Glutamatergic neuron (in vitro differentiated cells): Measurements from ENCODE around the gene NEK8. TPM values are rescaled to one million over a fixed set of nuclear protein-coding genes. Genes with fewer than 3 reads are reported as not detected.

ENCODE experiments used
- DNase-seq: peaks from one replicate; pipeline ENCODE4 v3.0.0; 2022
- H3K27ac Mint-ChIP-seq: one replicate; pipeline ENCODE4 v1.8.0; 2020; ENCODE audit warnings: mild to moderate bottlenecking, mixed read lengths, inconsistent platforms; ENCODE audit not compliant: unreplicated experiment
- H3K27me3 Mint-ChIP-seq: one replicate; pipeline ENCODE4 v1.8.0; 2020; ENCODE audit warnings: mild to moderate bottlenecking, moderate library complexity, mixed read lengths, inconsistent platforms; ENCODE audit not compliant: unreplicated experiment
- H3K36me3 Mint-ChIP-seq: one replicate; pipeline ENCODE4 v1.8.0; 2020; ENCODE audit warnings: mild to moderate bottlenecking, mixed read lengths, inconsistent platforms; ENCODE audit not compliant: unreplicated experiment
- H3K4me1 Mint-ChIP-seq: one replicate; pipeline ENCODE4 v1.8.0; 2020; ENCODE audit warnings: mild to moderate bottlenecking, low read depth, mixed read lengths, inconsistent platforms; ENCODE audit not compliant: unreplicated experiment
- H3K4me3 Mint-ChIP-seq: one replicate; pipeline ENCODE4 v1.8.0; 2020; ENCODE audit warnings: mild to moderate bottlenecking, mixed read lengths, inconsistent platforms; ENCODE audit not compliant: unreplicated experiment
- H3K9me3 Mint-ChIP-seq: one replicate; pipeline ENCODE4 v1.8.0; 2020; ENCODE audit warnings: mild to moderate bottlenecking, moderate library complexity, mixed read lengths, inconsistent platforms; ENCODE audit not compliant: unreplicated experiment
- CTCF ChIP-seq: fragments of 200-600 bp; sonication (generic); IDR thresholded peaks from one replicate; pipeline ENCODE4 v1.5.0; 2021; ENCODE audit not compliant: partially characterized antibody, unreplicated experiment
- total RNA-seq: library from RNA; stranded (reverse); fragmentation: NEBNext Ultra II Directional; extraction: Animal tissue kit (Norgen Biotek cat#: 25700); gene quantifications from one replicate; pipeline ENCODE4 v1.2.1, GENCODE V29; 2021; ENCODE audit not compliant: unreplicated experiment

Gene NEK8
- total RNA-seq, 1 donor from 2014 or later = 5.9 TPM

DNA sequence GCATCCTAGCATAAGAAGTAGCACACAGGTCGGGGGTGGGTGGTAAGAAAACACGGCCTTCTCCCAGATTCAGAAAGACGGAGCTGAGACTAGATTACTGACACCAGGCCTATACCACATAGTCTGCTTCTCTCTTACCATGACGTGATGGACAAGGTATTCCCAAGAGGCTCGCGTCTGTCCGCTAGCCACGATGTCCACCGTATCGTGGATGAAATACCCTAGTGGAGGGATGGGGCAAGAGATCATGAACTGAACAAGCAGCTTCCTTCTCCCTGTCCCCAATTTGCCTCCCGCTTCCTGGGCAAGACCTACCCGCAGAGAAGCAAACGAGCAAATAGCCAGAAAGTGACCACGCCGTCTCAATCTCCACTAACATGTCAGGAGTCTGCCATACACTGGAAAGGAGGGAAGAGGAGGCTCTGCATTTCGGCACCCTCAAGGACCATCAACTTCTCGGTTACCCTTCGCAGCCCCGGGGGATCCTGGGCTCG is 3.4 kb upstream of the NEK8 start:
- peaks cover 23% of the 10 kb centered on the region for H3K27me3 Mint-ChIP-seq
- H3K4me1 Mint-ChIP-seq = peaks cover 22% of the 10 kb centered on the region
- DNase-seq = no peak
- peaks cover 24% of the 10 kb centered on the region for H3K9me3 Mint-ChIP-seq
- peak overlapping the region; percentile 94 for H3K4me3 Mint-ChIP-seq
- H3K36me3 Mint-ChIP-seq = peaks cover 8% of the 10 kb centered on the region
- H3K27ac Mint-ChIP-seq = peak overlapping the region; percentile 91
- no peak for TF ChIP-seq CTCF

- peaks cover 20% of the 10 kb centered on the region for H3K9me3 Mint-ChIP-seq
- H3K27ac Mint-ChIP-seq = peak overlapping the region; percentile 91
- peaks cover 19% of the 10 kb centered on the region for H3K27me3 Mint-ChIP-seq
- H3K4me1 Mint-ChIP-seq = peaks cover 18% of the 10 kb centered on the region
- peak overlapping the region; percentile 94 for H3K4me3 Mint-ChIP-seq
- no peak for TF ChIP-seq CTCF
- peaks cover 8% of the 10 kb centered on the region for H3K36me3 Mint-ChIP-seq
- peak; percentile 58 for DNase-seq
Measured at GRCh38 chr17:28725660-28726225, 2.8 kb upstream of the NEK8 start.

DNA sequence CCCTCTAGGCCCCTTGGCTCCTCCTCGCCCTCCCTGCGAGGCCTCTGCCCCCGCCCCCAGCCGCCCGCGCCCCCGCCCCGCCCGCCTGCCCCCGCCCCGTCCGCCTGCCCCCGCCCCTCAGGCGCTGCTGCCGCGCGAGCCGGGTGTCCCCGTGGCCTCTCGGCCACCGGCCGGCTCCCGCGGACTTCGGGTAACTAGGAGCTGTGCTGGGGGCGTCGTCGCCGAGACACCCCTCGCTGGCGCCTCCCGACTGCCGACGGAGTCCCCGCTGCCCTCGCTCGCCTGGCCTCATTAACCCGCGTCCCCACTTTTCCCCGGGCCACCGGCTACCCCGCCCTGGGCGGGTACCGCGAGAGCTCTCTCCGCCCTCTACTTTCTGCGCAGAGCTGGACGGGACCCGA is 2.4 kb upstream of the NEK8 start, which contains the start of gene TLCD1:
Gene TLCD1, minus strand, starts transcription at position 8 of the 401 bp plus-strand sequence. CDS start 136 bp downstream, outside the sequence.
- no peak for TF ChIP-seq CTCF
- H3K27ac Mint-ChIP-seq = peak within 1 kb of the TSS; percentile 91
- peaks cover 19% of the 10 kb centered on the region for H3K27me3 Mint-ChIP-seq
- H3K36me3 Mint-ChIP-seq = peaks cover 8% of the 10 kb centered on the region
- peak within 1 kb of the TSS; percentile 94 for H3K4me3 Mint-ChIP-seq
- peak; percentile 75 for DNase-seq
- peaks cover 20% of the 10 kb centered on the region for H3K9me3 Mint-ChIP-seq
- peaks cover 15% of the 10 kb centered on the region for H3K4me1 Mint-ChIP-seq

- H3K27ac Mint-ChIP-seq = peak overlapping the region; percentile 17
- peak overlapping the region; percentile 92 for H3K4me3 Mint-ChIP-seq
- H3K9me3 Mint-ChIP-seq = peaks cover 19% of the 10 kb centered on the region
Measured at GRCh38 chr17:28726627-28727491, 1.7 kb upstream of the NEK8 start.

More at GRCh38 chr17:28726627-28727491, 1.7 kb upstream of the NEK8 start:
- H3K4me1 Mint-ChIP-seq = peaks cover 14% of the 10 kb centered on the region
- H3K36me3 Mint-ChIP-seq = peaks cover 8% of the 10 kb centered on the region
- H3K27me3 Mint-ChIP-seq = peaks cover 19% of the 10 kb centered on the region
- DNase-seq = peak; percentile 97
- TF ChIP-seq CTCF = peak; percentile 97
